Endodermal cell (in vitro differentiated cells): ENCODE results near the gene FAM168A. TPM values are rescaled to one million over a fixed set of nuclear protein-coding genes. Genes with fewer than 3 reads are reported as not detected.

Experiments used
- DNase-seq: peaks from one replicate; pipeline ENCODE4 v3.0.0-alpha.2; 2017
- H3K27ac ChIP-seq: 2 replicates; pipeline ENCODE4 v1.5.1; 2013; ENCODE audit warnings: mild to moderate bottlenecking, low read depth, low read length, moderate library complexity
- H3K27me3 ChIP-seq: 2 replicates; pipeline ENCODE4 v1.6.1; 2013; ENCODE audit warnings: mild to moderate bottlenecking, low read length, moderate library complexity; ENCODE audit not compliant: insufficient read depth, control insufficient read depth, poor library complexity, severe bottlenecking
- H3K36me3 ChIP-seq: 2 replicates; pipeline ENCODE4 v1.7.0; 2013; ENCODE audit warnings: mild to moderate bottlenecking, low read length, moderate library complexity; ENCODE audit not compliant: control insufficient read depth, insufficient read depth
- H3K4me1 ChIP-seq: one replicate; pipeline ENCODE4 v1.7.0; 2013; ENCODE audit warnings: low read length; ENCODE audit not compliant: control insufficient read depth, insufficient read depth
- H3K4me3 ChIP-seq: 2 replicates; pipeline ENCODE4 v1.5.1; 2013; ENCODE audit warnings: mild to moderate bottlenecking, low read length, moderate library complexity
- H3K9ac ChIP-seq: 2 replicates; pipeline ENCODE4 v1.6.1; 2013; ENCODE audit warnings: mild to moderate bottlenecking, low read length, moderate library complexity; ENCODE audit not compliant: poor library complexity, severe bottlenecking; ENCODE audit errors: extremely low read depth
- H3K9me3 ChIP-seq: 2 replicates; pipeline ENCODE4 v1.6.1; 2013; ENCODE audit warnings: mild to moderate bottlenecking, low read length, moderate library complexity; ENCODE audit not compliant: control insufficient read depth
- H3K27ac Mint-ChIP-seq: 2 replicates; pipeline ENCODE4 v1.8.0; 2020; ENCODE audit warnings: mixed read lengths
- H3K27me3 Mint-ChIP-seq: 2 replicates; pipeline ENCODE4 v1.8.0; 2021; ENCODE audit warnings: mild to moderate bottlenecking, mixed read lengths; ENCODE audit not compliant: insufficient read depth
- H3K36me3 Mint-ChIP-seq: 2 replicates; pipeline ENCODE4 v1.8.0; 2020; ENCODE audit warnings: low read depth, mixed read lengths
- H3K4me1 Mint-ChIP-seq: 2 replicates; pipeline ENCODE4 v1.8.0; 2020; ENCODE audit warnings: mixed read lengths
- H3K4me3 Mint-ChIP-seq: 2 replicates; pipeline ENCODE4 v1.8.0; 2020; ENCODE audit warnings: mild to moderate bottlenecking, moderate library complexity, mixed read lengths
- H3K9me3 Mint-ChIP-seq: 2 replicates; pipeline ENCODE4 v1.8.0; 2020; ENCODE audit warnings: mild to moderate bottlenecking, mixed read lengths
- CTCF ChIP-seq: fragments of 200-600 bp; sonication (generic); conservative IDR thresholded peaks from 2 replicates; pipeline ENCODE4 v1.5.0; 2021; ENCODE audit warnings: antibody characterized with exemption, mild to moderate bottlenecking
- WGBS, 2 experiments: methylation state at CpG; one replicate each; pipeline versions ENCODE4 v1.1.5 to v1.1.7; 2013; ENCODE audit warnings: missing lambda C conversion rate in 2 of 2, mixed read lengths in 1 of 2; ENCODE audit not compliant: insufficient coverage in 1 of 2, insufficient read length in 1 of 2; 5-methylcytosine and 5-hydroxymethylcytosine counted together
- total RNA-seq, 2 donors: library from RNA; stranded (reverse); fragmentation: NEBNext Ultra II Directional in 1 of 2; extraction: Animal tissue kit (Norgen Biotek cat#: 25700) in 1 of 2; gene quantifications; 2 replicates in 1 of 2; 3 replicates in 1 of 2; pipeline ENCODE4 v1.2.1, GENCODE V29; 2021

Gene FAM168A
- total RNA-seq, 2 donors from 2014 or later, result 27.4 to 31.6 TPM

GRCh38 chr11:73635721-73636120 lies 37.8 kb upstream of the FAM168A start:
- Histone ChIP-seq H3K9me3 (peaks cover 15% of the 10 kb centered on the region), H3K27ac (no peak overlapping the region), H3K36me3 (no peaks in the 10 kb centered on the region), H3K9ac (no peak overlapping the region), H3K4me3 (no peak overlapping the region), H3K4me1 (no peaks in the 10 kb centered on the region), H3K27me3 (no peaks in the 10 kb centered on the region)
- 86 to 95% methylated on average over 5 of the region's 5 CpGs for WGBS, 2 experiments
- H3K4me1 Mint-ChIP-seq, result no peaks in the 10 kb centered on the region
- H3K4me3 Mint-ChIP-seq, result no peak overlapping the region
- no peak for DNase-seq
- H3K9me3 Mint-ChIP-seq, result peaks cover 22% of the 10 kb centered on the region
- TF ChIP-seq CTCF, result no peak
- peaks cover 4% of the 10 kb centered on the region for H3K36me3 Mint-ChIP-seq
- H3K27me3 Mint-ChIP-seq, result peaks cover 58% of the 10 kb centered on the region
- no peak overlapping the region for H3K27ac Mint-ChIP-seq

GRCh38 chr11:73633999-73634398 lies 36.1 kb upstream of the FAM168A start:
- Histone ChIP-seq H3K4me3 (no peak overlapping the region), H3K36me3 (no peaks in the 10 kb centered on the region), H3K27me3 (no peaks in the 10 kb centered on the region), H3K27ac (no peak overlapping the region), H3K9ac (no peak overlapping the region), H3K4me1 (no peaks in the 10 kb centered on the region), H3K9me3 (peaks cover 22% of the 10 kb centered on the region)
- H3K4me1 Mint-ChIP-seq, result peaks cover 3% of the 10 kb centered on the region
- no peak overlapping the region for H3K4me3 Mint-ChIP-seq
- DNase-seq, result no peak
- WGBS, 2 experiments, result 95 to 100% methylated on average over 1 to 2 of the region's 2 CpGs
- H3K27me3 Mint-ChIP-seq, result peaks cover 60% of the 10 kb centered on the region
- H3K27ac Mint-ChIP-seq, result no peak overlapping the region
- H3K36me3 Mint-ChIP-seq, result peaks cover 8% of the 10 kb centered on the region
- peaks cover 35% of the 10 kb centered on the region for H3K9me3 Mint-ChIP-seq
- TF ChIP-seq CTCF, result no peak

- Histone ChIP-seq H3K4me1 (no peaks in the 10 kb centered on the region), H3K9me3 (peaks cover 22% of the 10 kb centered on the region), H3K9ac (no peak overlapping the region), H3K4me3 (peak overlapping the region; percentile 8), H3K27ac (no peak overlapping the region), H3K36me3 (no peaks in the 10 kb centered on the region), H3K27me3 (no peaks in the 10 kb centered on the region)
- WGBS, 2 experiments, result 83 to 91% methylated on average over 4 of the region's 4 CpGs
- no peak for DNase-seq
- H3K4me3 Mint-ChIP-seq, result no peak overlapping the region
- H3K9me3 Mint-ChIP-seq, result peaks cover 36% of the 10 kb centered on the region
- peaks cover 8% of the 10 kb centered on the region for H3K36me3 Mint-ChIP-seq
- no peak overlapping the region for H3K27ac Mint-ChIP-seq
- TF ChIP-seq CTCF, result no peak
- H3K4me1 Mint-ChIP-seq, result peaks cover 10% of the 10 kb centered on the region
- H3K27me3 Mint-ChIP-seq, result peaks cover 65% of the 10 kb centered on the region
These were observed 35.1 kb upstream of the FAM168A start for GRCh38 chr11:73632996-73633395.
